Choroid plexus epithelial cell (primary cell): ENCODE results near the gene CD200R1L.
A peak's percentile ranks its signal among the peaks of the same experiment; 100 is the strongest.

Source experiments
- DNase-seq: peaks from one replicate; pipeline ENCODE4 v3.0.0-alpha.2; 2010; ENCODE audit warnings: low read depth
- H3K4me3 ChIP-seq: 2 replicates; pipeline ENCODE4 v1.5.1; 2011; ENCODE audit warnings: low read depth, mild to moderate bottlenecking, control low read depth, low read length, moderate library complexity
- TF ChIP-seq, protein P1 (sequence below): conservative IDR thresholded peaks from 2 replicates; pipeline ENCODE4 v1.5.1; 2011; ENCODE audit warnings: low read depth, mild to moderate bottlenecking, control low read depth, inconsistent platforms, low read length, moderate library complexity

CD200R1L gene

DNA sequence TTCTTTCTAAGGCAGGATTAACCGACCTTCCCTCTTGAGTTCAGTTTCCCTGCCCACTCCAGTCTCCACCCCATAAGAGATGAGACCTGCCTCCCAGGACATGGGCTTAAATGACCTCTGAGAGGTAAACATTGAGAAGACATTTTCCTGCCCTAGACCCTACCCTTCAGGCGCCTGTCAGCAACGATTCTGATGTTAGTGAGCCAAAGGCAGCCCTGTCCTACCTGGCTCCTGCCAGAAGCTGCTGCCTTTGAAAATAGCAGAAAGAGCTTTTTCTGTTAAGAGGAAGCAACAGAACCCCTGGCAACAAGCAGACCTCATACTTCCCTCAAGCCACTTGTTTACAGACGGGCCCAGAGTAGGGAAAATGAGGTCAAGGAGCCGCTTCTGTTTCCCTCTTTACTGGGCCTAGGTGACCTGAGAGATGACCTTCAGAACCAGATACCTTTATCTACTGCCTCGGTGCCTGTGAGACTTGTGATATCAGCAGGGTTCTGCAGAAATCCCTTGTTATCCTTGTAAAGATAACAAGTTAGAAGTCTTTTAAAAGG, 52.0 kb downstream of the CD200R1L start:
- peak; percentile 30 for DNase-seq
- TF ChIP-seq, protein P1, sequence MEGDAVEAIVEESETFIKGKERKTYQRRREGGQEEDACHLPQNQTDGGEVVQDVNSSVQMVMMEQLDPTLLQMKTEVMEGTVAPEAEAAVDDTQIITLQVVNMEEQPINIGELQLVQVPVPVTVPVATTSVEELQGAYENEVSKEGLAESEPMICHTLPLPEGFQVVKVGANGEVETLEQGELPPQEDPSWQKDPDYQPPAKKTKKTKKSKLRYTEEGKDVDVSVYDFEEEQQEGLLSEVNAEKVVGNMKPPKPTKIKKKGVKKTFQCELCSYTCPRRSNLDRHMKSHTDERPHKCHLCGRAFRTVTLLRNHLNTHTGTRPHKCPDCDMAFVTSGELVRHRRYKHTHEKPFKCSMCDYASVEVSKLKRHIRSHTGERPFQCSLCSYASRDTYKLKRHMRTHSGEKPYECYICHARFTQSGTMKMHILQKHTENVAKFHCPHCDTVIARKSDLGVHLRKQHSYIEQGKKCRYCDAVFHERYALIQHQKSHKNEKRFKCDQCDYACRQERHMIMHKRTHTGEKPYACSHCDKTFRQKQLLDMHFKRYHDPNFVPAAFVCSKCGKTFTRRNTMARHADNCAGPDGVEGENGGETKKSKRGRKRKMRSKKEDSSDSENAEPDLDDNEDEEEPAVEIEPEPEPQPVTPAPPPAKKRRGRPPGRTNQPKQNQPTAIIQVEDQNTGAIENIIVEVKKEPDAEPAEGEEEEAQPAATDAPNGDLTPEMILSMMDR: no peak
- no peak overlapping the region for H3K4me3 ChIP-seq

DNA sequence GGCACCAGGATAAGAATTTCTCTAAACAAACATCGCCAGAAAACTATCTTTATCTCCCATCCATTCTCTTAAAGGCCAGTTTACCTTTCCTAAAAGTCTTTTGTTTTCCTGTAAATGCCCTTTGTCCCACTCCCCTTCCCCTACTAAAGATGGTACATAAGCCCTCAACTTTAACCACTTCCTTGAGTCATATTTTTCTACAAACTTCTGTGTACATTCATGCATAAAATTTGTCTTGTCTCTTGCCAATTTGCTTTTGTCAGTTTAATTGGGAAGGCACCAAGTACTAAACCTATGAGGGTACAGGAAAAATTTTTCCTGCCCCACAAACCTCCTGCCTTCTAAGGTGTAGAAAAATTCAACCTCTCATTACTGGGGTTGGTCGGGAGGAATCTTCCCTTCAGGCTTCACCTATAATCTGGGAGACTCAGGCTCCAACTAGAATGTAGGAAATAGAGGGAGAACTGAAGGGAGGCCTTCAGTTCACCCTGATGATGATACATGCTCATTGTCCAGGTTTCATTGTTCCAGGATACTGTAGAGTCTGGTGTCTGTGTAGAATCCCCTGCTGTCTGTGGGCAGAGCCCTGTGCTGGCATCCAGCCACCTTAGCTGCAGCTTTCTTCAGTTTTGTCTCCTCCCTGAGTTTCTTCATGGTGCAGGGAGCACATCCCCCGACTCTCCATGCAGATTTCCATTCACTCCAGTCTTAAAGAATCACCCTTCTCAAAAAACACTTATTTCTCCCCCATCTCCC, 53.2 kb downstream of the CD200R1L start:
- DNase-seq: no peak
- no peak overlapping the region for H3K4me3 ChIP-seq
- TF ChIP-seq, protein P1: no peak

DNA sequence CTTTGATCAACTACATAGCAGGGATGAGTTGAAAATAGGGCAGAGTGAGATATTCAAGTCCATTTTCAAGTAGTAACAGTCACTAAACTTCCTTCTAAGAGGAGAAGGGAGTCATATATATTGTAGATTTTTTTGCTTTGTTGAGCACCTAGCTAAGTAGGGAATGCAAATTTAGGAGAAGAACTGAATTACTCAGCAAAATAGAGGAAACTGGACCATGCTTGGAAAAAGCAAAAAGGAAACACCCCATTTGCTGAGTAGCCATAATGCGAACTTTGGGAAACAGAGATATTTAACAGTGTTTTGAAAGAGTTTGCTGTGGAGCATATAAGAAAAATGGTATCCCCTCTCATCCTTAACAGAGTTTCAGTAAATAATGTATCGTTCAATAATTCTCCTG, 54.9 kb downstream of the CD200R1L start:
- H3K4me3 ChIP-seq: no peak overlapping the region
- DNase-seq: no peak
- TF ChIP-seq, protein P1: no peak

DNA sequence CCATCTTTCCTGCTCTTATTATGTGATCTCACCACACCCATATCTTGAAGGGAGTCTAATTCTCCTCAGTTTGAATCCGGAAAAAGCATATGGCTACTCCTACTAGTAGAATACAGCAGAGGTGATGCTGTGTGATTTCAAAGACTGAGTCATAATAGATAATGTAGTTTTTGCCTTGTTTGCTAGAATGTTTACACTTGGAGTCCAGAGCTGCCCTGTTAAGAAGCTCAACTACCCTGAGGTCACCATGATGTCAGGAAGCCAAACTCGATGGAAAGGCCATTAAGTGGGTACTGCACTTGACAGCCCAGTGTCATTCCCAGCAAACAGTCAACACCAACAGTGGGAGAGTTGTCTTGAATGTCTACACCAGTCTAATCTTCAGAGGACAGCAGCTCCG, 56.9 kb downstream of the CD200R1L start:
- no peak overlapping the region for H3K4me3 ChIP-seq
- TF ChIP-seq, protein P1: no peak
- DNase-seq: no peak

DNA sequence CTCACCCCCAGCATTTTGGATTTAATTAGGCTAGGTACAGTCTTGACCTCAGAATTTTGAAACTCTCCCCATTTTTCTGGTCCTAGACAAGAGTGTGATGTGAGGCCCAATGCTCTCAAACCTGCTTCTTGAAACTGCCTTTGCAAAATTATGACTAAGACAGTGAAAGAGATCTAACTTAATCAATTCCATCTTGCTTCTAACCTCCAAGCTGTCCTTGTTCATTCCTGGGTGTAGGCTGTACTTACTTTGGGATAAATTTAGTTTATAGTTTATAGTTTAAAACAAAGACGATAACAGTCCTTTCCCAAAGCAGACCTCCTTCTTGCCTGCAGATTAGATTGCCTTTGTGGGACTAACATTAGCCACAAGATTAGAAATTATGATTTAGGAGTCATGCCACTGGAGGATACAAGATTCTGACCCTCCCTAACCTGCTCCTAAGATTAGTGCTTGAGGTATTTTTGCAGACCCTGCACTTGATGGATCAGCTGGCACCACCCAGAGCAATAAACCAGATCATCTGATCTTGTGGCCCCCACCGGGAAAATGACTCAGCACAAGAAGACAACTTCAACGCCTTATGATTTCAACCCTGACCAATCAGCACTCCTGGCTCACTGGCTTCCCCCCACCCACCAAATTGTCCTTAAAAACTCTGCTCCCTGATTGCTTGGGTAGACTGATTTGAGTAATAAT, 59.6 kb downstream of the CD200R1L start:
- no peak overlapping the region for H3K4me3 ChIP-seq
- DNase-seq: no peak
- TF ChIP-seq, protein P1: no peak

DNA sequence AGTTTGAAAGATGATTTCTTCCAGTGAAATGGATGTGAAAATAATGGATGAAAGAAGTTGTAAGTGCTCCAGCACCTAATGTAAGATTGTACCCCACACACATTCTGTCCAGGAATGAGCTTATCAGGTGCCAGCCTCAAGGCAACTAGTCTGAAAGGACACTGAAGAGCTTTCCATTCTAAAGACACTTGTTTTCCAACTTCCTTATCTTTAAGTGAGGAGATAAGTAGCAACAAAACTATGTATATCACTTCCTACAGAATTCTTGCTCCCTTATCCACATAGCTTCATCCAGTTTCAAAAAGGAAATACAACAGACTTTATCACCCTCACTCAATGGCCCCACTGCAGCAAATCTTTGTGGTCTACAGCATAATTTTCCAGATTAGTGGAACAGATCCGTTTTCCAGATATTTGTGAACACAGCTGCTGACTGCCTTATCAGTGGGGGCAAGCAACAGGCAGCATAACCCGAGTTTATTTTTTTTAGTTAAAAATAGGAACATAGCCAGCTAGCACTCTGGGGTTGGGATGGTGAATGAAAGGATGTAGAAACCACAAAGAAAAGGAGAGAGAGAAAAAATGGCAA, 60.6 kb downstream of the CD200R1L start:
- DNase-seq: peak; percentile 66
- no peak overlapping the region for H3K4me3 ChIP-seq
- TF ChIP-seq, protein P1: no peak
